Stimulated activated CD4-positive, alpha-beta T cell treated with anti-CD3 and anti-CD28 coated beads, Interleukin-4, amount 100 ng/mL, for 1 hour (primary cell): Measurements from ENCODE around the gene TBC1D2B.

Experiments
- DNase-seq: peaks from one replicate; pipeline ENCODE4 v3.0.0-alpha.2; 2020

TBC1D2B gene

GRCh38 chr15:78077053-78077870, at the start of gene TBC1D2B:
TBC1D2B (minus strand) TSS chr15:78077711; CDS start chr15:78077652, 59 bp downstream.
- peak; percentile 79 for DNase-seq

- no peak for DNase-seq
Observed at GRCh38 chr15:78125267-78125666, 47.8 kb upstream of the TBC1D2B start.

DNA sequence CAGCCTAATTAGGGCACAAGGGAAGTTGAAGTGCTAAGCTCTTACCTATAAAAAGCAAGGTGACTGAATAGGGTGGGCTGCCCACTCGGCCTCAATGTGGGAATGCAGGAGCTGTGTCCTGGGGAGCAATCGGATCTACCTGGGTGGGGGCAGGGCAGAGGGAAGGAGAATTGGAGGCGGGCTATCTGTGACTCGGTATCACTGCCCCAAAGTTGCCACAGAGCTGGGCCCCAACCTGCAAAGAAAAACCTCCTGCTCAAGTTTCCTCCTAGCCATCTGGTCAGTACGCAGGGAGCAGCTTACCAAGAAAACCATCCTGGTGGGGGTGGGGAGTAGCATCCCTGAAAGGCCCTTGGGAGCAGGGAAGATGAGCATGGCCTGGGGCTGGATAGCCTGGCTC, 43.0 kb upstream of the TBC1D2B start:
- no peak for DNase-seq

GRCh38 chr15:78112551-78112950, 35.0 kb upstream of the TBC1D2B start:
- no peak for DNase-seq

DNA sequence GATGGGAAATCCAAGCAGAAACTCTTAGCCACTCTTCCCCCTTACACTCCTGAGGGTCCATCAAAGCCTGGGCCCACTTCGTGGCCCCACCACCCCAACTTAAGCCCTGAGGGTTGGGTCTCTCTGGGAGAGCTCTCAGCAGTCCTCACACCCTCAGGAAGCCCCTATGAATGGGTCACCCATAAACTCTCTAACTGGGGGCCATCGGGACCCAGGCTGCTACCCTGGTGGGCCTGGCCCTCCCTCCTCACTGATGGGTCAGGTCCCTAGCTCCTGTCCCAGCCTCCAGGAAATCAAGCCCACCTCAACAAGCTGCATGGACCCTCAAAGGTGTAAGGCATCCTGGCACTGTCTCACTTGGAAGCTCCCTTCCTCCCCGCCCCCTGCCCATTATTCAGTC, 34.3 kb upstream of the TBC1D2B start:
- DNase-seq = no peak

DNA sequence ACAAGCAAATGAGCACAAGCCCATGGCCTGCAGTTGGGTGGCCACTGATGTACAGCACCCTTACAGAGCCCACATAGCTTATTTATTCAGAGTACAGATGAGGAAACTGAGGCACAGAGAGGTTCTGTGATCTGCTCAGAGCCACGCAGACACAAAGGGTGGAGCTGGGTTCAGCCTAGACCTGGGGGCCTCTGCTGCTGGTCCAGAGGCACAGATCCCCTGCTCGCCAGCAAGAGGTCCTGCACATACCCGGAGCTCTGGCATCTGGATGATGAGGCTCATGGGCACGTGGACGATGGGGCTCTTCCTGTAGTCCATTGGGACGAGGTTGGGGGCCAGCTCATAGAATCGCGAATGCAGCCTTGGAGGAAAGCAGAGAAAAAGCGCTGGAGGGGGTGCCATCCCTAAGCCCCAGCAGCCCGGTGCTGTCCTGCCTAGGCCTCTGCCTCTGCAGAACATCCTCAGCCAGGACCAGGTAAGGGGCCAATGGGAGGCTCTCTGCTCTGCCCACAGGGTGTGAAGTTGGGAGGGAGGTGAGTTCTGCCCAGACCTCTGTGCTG, 33.5 kb upstream of the TBC1D2B start:
- DNase-seq = no peak

GRCh38 chr15:78110096-78110495, 32.6 kb upstream of the TBC1D2B start:
- no peak for DNase-seq

- no peak for DNase-seq
Observed at GRCh38 chr15:78109156-78109555, 31.6 kb upstream of the TBC1D2B start.

DNA sequence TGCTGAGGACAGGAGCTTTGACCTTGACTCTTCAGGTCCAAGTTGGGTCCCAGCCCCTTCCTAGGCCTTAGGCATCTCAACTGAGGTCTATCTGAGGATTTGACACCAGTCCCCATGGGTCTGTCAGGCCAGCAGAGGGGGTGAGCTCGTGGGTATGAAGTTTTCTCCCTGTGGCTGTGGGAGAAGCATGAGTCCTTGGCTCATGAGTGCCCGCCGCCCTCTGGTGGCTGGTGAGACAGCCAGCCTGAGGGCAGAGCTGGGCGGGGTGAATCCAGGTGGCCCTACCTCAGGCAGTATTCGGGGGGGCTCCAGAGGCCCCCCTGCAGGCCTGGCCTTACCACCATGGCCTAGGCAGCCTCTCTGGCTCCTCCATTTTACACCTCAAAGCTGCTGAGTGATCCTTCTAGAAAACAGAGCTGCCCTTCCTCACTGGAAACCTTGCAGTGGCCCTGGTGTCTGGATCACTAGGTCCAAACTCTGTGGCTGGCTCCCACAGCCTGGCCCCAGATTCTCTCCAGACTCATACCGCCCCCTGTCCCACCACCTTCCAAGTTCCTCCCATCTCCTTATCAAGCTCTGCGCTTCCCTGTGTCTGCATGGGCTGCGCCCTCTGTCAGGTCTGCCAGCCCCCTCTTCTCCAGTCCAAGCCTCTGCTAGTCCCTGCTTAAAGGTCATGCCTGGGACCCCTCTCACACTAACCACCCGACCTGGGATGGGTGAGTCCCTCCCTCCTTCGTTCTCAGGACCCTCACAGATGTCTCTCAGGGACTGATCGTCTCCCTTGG, 31.0 kb upstream of the TBC1D2B start:
- peak; percentile 84 for DNase-seq

DNA sequence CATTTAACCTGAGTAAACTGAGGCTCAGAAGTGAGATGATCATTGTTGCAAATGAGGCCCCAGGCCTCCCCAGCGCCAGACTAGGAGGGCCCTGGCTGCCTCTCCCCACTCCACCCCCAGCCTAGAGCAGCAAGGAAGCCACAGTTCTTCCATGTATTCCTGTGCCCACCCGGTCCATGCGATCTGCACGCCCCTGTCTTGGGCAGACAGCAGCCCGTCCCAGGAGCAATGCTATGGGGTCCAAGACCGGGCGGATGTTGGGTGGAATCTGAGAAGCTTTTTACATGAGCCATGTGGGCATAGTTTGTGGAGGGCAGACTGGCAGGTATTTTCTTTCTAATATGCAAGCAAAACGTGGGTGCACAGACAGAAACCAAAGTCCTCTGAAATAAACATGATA, 30.0 kb upstream of the TBC1D2B start:
- no peak for DNase-seq

DNA sequence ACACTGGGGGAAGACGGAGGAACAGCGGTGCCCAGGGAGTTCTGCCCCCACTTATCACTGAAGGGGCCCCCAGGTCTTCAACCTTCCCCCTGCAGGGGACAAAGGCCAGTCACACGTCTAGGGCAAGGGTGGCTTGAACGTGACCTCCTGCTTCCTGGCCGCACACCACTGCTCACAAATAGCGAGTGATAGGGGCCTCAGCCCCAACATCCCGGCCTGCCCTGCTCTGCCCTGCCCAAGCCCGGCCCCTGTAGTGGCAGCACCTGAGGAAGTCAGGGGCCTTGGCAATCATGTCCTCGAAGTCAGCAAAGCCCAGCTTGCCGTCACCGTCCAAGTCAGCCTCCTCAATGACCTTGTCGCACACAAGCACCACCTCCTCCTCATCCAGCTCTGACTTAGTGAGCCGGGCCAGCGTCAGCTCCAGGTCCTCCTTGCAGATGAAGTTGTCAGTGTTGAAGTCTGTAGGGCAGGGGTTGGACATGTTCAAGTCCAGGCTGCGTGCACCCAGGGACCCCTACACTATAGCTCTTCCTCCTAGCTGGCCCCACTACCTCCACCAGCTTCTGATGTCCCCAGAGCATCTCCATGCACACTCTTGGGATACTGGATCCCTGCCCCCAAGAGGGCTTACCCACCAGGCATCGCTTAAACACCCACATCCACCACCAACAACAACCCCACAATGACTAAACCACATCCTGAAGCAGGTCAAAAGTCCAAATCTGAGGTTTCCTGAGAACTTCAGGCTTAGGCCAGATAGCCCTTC, 28.1 kb upstream of the TBC1D2B start:
- DNase-seq = no peak

DNA sequence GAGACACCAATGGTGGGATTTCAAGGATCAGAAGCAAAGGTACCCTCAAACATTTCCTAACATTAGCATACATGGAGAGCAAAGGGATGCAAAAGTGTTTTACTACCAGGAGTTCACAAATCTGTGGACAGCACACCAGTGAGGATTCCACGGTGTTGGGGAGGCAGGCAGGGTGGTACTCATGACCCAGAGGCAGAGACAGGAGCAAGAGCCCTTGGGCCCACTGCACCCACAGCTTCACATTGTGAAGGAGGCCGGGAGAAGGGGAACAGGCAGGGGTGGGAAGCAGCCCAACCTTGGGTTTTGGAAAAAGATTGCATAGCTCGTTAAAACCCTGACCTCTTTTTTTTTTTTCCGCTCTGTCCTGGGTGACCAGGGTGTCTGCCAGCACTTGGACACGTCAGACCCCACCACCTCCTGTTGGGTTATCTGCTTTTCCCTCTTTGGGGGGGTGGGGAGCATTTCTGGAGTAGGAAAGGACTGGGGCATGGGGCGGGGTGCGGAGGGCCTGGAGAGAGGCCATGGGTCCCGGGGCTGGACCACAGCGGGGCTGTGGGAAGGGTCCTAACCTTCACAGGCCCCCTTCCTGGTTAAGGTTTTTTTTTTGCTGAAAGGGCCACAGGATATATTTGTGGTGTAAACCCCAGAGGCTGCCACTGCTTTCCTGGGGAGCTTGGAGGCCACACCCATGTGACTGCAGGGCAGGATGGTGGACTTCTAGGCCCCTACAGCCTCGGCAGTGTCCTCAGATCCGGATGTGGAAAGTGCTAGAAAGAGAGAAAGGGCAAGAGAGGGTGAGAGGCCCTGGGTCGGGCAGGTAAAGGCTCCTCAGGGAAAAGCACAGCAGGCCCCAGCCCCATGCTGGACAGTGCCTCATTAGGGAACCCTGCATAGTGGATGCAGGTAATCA, 27.3 kb upstream of the TBC1D2B start:
- DNase-seq = no peak

GRCh38 chr15:78104119-78104479, 26.6 kb upstream of the TBC1D2B start:
- DNase-seq = no peak

DNA sequence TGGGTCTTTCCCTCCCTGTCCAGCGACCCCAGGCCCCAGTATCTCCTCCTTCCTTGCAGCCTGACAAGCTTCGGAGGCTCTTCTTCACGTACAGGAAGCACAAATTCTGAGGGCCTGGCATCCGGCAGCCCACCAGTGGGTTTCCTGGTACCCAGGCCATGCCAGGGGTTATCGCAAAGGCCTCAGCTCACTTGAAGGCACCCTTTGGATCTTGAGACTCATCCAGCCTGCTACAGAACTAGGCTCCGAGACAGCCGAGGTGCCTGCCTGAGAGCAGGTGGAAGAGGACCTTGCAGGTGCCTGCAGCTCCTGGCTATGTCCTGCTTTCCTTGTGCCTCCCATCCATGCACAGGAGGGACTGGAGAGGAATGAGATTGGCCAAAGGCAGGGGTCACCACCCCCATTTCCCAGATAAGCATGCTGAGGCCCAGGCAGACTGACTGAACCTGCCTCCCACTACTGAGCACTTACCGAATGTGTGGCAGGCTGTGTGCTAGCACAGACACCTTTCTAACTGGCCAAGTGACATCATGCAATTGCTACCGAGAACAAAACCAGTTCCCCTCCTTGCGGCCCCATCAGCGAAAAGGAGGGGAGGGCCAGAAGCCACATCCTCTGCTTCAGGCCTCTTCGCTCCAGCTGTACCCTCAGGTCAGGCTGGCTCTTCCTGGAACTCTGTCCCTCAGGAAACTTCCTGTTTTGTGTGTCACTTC, 26.1 kb upstream of the TBC1D2B start:
- peak; percentile 40 for DNase-seq

DNA sequence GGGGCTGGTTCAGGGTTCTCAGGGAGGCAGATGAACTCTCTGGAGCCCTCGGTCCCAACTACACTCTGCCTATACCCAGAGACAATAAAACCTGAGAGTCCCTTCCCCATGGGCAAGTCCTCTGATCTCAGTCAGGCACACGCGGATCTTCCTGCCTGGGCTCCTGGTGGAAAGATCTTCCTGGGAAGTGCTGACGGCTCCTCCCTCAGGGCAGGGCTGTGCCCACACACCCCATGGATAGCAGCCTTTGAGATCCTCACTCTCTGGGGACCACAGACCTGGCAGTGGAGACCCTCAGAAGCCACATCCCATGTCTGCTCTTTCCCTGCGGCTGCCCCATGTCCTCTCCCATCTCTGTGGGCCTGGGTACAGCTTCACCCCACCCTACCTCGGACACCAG, 25.2 kb upstream of the TBC1D2B start:
- DNase-seq = no peak

- DNase-seq = no peak
Observed at GRCh38 chr15:78102211-78102610, 24.7 kb upstream of the TBC1D2B start.

- DNase-seq = no peak
Observed at GRCh38 chr15:78101423-78102105, 24.1 kb upstream of the TBC1D2B start.

DNA sequence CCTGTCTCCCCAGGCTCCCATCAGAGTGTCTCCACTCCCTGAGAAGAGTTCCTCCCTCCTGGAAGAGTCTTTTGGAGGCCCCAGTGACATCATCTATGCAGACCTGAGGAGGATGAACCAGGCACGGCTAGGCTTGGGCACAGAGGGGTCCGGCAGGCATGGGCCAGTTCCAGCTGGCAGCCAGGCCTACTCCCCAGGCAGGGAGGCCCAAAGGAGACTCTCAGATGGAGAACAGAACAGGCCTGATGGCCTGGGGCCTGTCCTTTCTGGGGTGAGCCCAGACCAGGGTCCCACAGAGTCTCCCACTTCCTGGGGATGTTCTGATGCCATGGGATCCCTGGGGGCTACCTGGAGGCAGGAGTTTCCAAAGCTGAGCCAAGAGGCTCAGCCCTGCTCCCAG, 23.4 kb upstream of the TBC1D2B start:
- DNase-seq = no peak

DNA sequence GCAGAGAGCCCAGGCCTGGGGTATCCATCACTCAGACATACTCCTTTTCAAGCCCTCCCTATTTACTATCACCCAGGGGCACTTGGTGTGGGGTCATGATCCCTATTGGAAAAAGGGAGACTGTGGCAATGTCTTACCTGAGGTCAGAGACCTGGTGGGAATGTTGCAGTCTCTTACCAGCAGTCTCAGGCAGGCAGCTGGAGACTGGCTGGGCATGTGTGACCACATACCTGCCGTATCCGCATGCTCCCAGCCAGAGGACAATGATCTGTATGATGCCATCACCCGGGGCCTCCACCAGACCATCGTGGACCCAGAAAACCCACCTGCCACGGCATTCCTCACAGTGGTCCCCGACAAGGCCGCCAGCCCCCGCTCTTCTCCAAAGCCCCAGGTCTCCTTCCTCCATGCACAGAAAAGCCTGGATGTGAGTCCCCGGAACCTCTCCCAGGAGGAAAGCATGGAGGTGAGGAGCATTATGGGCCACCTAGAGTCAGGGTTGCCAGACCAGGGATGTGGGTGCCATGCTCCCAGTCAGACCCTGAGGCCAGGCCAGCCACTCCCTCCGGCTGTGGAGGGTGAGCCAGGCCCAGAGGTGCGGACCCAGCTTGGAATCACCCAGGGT, 20.7 kb upstream of the TBC1D2B start:
- no peak for DNase-seq

GRCh38 chr15:78097667-78098066, 20.2 kb upstream of the TBC1D2B start:
- DNase-seq = no peak
